Endothelial cell of hepatic sinusoid (primary cell): ENCODE data around the gene SMYD2.

Experiments
- in situ Hi-C: cut with HindIII; loops from 2 replicates; pipeline ENCODE4 v1.10.0; 2017; ENCODE audit warnings: low sequenced_read_pairs

SMYD2 gene

DNA sequence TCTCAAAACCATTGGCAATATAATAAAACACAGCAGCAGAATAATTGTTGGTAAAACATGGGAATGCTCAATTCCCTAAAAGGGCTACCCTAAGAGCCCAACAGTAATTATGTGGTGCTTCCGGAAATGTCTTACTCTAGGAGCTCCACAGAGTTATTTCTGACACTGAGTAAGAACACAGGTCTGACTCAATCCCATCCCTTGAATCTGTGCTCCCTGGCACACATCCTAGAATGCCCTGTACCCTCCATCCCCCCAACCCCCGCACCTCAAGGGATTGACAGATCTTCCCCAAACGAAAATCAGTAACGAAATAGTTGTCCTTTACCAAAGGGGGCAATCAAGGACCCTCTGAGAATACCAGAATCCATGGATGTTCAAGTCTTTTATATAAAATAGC is 71.9 kb downstream of the SMYD2 start:
- in situ Hi-C loops = no loop called here

GRCh38 chr1:214354440-214355148 is 73.6 kb downstream of the SMYD2 start:
- in situ Hi-C loops = no loop called here

DNA sequence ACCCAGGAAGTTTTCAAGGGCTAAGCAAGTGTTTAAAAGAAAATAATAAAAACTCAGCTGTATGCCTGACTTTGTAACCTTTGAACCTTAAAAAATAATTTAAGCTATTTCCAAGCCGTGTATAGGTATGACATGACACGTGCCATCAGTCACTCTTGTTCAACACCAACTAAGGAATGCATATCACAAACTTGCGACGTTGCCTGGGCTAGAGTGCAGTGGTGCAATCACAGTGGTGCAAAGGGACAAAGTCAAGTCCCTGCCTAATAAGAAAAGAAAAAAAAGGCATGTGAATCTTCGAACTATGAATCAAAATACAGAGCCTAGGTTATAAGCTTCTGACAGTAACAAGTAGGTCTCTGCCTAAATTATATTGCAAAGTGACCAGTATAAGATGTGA is 79.2 kb downstream of the SMYD2 start:
- in situ Hi-C loops = loop anchor here (5.0 kb wide), 1 partner anchor 77 kb away; no protein-coding TSS in a partner anchor

- in situ Hi-C loops = loop anchor here (5.0 kb wide), 1 partner anchor 77 kb away; no protein-coding TSS in a partner anchor
These were observed 79.7 kb downstream of the SMYD2 start for GRCh38 chr1:214360525-214361164.

DNA sequence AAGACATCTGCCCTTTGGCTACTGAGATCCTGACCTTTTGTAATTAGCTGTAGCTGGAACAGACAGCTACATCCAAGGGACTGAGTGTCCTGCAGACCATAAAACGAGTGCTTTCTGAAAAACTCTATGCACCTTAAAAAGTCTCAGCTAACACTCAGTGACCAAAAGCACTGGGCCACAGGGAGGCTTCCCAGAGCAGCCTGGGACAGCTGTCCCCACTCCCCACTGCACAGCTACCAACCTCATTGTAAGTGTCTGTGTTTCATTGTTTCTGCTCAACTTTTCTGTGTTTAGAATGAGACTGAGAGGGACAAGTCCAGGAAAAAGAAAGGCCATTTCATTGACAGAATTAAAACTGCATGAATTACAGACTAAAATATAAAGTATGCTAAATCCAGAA is 80.7 kb downstream of the SMYD2 start:
- in situ Hi-C loops = loop anchor here (5.0 kb wide), 1 partner anchor 76 kb away; no protein-coding TSS in a partner anchor

- in situ Hi-C loops = loop anchor here (5.0 kb wide), 1 partner anchor 75 kb away; no protein-coding TSS in a partner anchor
These were observed 81.4 kb downstream of the SMYD2 start for GRCh38 chr1:214362188-214362882.

GRCh38 chr1:214363386-214363785 is 82.4 kb downstream of the SMYD2 start:
- in situ Hi-C loops = loop anchor here (5.0 kb wide), 1 partner anchor 74 kb away; no protein-coding TSS in a partner anchor

DNA sequence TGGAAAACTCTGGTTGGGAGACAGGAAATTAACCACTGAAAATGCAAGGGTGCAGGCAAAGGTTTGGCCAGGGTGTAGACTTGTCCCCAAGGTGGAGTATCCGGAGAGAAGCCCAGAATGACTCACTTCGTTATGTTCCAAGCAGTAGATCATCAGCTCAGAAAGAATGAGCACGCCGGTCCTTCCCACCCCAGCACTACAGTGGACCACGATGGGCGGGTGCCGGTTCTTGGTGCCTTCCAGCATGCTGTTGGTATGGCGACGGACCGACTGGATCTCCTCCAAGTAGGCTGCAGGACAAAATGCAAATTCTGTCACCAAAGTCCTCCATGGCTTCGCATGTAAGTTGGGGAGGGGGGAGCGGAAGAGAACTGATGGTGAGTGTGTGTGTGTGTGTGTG is 83.4 kb downstream of the SMYD2 start:
- in situ Hi-C loops = loop anchor here (5.0 kb wide), 1 partner anchor 73 kb away; no protein-coding TSS in a partner anchor

DNA sequence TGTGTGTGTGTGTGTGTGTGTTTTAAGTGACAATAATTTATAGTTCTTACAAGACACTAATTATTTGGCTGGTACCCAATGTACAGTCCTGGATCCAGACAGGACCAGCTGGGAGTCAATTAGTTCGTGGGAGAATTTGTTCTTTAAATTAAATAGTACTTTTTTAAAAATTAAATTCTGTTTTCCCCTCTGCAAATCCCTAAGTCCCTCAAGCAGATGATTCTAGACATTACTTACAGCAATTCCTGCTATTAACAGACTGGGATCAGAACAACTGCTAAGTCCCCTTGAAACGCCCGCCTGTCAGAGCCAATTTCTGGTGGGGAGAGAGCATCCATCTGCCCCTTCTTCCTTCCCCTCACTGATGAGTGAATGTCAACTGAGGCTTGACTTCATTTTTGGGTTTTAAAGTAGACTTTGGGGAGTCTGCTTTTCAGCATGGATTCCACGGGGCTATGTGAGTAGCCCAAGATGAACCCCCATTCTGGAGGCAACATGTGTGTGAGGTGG is 83.9 kb downstream of the SMYD2 start:
- in situ Hi-C loops = loop anchor here (5.0 kb wide), 1 partner anchor 72 kb away; no protein-coding TSS in a partner anchor

- in situ Hi-C loops = no loop called here
These were observed 86.9 kb downstream of the SMYD2 start for GRCh38 chr1:214367841-214368240.

DNA sequence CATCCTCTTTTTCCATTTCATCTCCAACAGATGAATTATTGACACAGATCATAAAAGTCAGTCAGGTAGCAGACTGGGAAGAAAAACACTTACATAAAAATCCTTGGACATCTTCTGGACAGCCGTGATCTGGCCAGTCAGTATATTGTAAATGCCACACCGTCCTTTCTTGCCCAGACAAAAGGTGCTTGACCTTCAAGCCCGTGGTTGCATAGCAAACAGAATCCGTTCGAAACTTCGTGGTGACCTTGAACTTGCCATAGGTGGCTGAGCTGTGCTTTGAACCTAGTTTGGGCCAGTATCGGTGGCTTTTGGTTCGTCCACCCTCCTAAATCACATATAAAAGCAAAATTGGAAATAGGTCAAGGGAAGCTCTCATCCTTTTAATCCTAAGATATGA is 88.4 kb downstream of the SMYD2 start:
- in situ Hi-C loops = no loop called here

GRCh38 chr1:214370615-214371014 is 89.7 kb downstream of the SMYD2 start:
- in situ Hi-C loops = no loop called here

- in situ Hi-C loops = no loop called here
These were observed 91.1 kb downstream of the SMYD2 start for GRCh38 chr1:214372092-214372491.

GRCh38 chr1:214377485-214377884 is 96.5 kb downstream of the SMYD2 start:
- in situ Hi-C loops = no loop called here

GRCh38 chr1:214377886-214378285 is 96.9 kb downstream of the SMYD2 start:
- in situ Hi-C loops = no loop called here

DNA sequence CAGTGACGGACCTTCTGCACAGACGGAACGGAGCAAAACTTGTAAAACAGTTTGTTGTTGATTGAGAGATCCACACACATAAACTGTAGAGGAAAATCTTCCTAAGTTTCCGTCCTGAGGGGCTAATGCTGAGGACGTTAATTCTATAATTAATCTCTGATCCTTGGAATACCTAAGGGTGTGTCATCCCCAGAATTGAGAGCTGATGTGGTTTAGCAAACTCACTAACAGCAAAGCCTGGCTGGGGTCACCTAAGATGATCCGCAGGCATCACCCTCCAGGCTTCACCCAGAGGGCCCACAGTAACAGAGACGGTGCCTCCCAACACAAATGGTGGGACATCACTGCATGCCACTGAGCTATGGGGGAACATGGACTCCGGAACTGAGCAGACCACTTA is 97.5 kb downstream of the SMYD2 start:
- in situ Hi-C loops = no loop called here

DNA sequence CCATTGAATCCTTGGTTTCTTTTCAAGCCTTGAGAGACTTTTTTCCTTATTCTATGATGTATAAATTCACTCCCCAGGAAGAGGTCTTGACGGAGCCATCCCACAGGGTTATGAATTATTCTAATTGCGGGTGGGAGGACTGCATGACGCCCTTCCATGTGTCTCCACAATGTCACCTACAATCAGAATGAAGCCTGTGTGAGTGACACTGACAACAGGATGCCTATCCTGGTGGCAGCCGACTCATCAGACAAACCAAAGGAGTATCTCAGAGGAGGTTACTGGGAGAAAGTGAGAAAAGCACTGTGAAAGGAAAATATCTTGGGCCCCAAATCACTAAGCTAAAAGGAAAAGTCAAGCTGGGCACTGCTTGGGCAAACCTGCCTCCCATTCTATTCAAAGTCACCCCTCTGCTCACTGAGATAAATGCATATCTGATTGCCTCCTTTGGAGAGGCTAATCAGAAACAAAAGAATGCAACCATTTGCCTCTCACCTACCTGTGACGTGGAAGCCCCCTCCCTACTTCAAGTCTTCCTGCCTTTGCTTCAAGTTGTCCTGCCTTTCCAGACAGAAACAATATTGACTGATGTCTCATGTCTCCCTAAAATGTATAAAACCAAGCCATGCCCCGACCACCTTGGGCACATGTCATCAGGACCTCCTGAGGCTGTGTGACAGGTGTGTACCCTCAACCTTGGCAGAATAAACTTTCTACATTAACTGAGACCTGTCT is 98.4 kb downstream of the SMYD2 start:
- in situ Hi-C loops = no loop called here

- in situ Hi-C loops = no loop called here
These were observed 99.4 kb downstream of the SMYD2 start for GRCh38 chr1:214380396-214380795.

DNA sequence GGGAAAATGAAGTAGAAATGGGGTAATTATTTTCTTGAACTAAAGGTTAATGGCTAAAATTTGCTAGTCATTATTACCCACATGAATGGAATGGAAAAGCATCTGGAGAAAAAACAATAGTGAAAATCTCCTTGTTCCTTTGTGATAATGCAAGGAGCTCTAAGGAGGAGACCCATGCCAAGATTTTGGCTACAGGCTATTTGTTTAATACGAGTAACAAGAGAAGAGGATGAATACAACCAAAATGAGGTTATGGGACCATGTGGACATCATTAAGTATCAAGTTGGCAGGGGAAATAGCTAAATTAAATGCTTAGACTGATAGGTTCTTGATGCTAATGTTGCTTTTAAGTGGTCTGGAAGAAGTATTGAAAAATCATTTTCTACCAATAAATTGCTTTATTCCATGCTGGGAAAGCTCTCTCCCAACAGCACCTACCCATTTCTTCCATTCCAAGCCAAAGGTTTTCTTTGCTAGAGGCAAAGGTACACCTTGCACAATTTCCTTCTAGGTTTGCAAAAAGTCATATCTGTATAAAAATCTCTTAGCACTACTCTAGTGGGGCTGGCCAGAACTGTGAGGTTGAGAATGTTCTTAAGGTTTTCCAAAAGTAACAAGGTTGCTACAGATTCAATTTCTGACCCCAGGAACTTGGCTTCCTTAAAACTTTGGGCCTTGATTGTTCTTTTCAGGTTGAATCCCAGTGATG is 100.2 kb downstream of the SMYD2 start:
- in situ Hi-C loops = no loop called here
